Activated naive CD8-positive, alpha-beta T cell treated with anti-CD3 and anti-CD28 coated beads, Interleukin-2, amount 50 U/mL, for 16 hours (primary cell): Measurements from ENCODE around the gene CARD6.
"Not testable (repeated sequence)": the region's sequence is repeated elsewhere in the genome, so short reads cannot be mapped to it uniquely, and the experiment has no call there.

Experiments used
- DNase-seq: peaks from one replicate; pipeline ENCODE4 v3.0.0-alpha.2; 2020; ENCODE audit warnings: low read depth, low spot score

Gene CARD6

GRCh38 chr5:40872253-40872652, 31.1 kb downstream of the CARD6 start:
- not testable (repeated sequence) for DNase-seq

DNA sequence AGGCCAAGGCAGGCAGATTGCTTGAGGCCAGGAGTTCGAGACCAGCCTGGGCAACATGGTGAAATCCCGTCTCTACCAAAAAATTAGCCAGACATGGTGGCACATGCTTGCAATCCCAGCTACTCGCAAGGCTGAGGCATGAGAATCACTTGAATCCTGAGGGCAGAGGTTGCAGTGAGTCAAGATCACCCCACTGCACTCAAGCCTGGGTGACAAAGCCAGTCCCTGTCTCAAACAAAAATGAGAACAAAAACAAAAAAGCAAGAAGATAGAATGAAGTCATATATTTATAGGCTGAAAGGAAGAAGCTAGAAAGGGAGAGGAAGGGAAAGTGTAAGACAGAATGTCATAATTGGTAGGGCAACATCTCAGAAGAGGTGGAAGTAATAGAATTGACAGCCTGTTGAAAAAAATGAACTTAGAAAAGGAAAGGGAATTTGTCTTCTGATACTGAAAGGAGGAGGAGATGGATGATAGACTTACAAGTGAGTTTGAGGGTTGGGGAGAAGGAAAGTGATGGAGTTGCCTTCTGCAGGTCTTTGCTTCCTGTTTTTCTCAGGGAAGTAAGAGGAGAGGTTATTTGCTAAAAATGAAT, 32.2 kb downstream of the CARD6 start:
- no peak for DNase-seq

GRCh38 chr5:40875958-40876357, 34.8 kb downstream of the CARD6 start:
- DNase-seq, result no peak

GRCh38 chr5:40877371-40877988, 36.3 kb downstream of the CARD6 start:
- DNase-seq, result no peak

GRCh38 chr5:40879163-40879942, 38.2 kb downstream of the CARD6 start:
- DNase-seq, result no peak

- DNase-seq, result no peak
These were observed 41.1 kb downstream of the CARD6 start for GRCh38 chr5:40882291-40882690.

- not testable (repeated sequence) for DNase-seq
These were observed 41.9 kb downstream of the CARD6 start for GRCh38 chr5:40883051-40883450.

GRCh38 chr5:40895440-40896425, 54.6 kb downstream of the CARD6 start:
- not testable (repeated sequence) for DNase-seq

DNA sequence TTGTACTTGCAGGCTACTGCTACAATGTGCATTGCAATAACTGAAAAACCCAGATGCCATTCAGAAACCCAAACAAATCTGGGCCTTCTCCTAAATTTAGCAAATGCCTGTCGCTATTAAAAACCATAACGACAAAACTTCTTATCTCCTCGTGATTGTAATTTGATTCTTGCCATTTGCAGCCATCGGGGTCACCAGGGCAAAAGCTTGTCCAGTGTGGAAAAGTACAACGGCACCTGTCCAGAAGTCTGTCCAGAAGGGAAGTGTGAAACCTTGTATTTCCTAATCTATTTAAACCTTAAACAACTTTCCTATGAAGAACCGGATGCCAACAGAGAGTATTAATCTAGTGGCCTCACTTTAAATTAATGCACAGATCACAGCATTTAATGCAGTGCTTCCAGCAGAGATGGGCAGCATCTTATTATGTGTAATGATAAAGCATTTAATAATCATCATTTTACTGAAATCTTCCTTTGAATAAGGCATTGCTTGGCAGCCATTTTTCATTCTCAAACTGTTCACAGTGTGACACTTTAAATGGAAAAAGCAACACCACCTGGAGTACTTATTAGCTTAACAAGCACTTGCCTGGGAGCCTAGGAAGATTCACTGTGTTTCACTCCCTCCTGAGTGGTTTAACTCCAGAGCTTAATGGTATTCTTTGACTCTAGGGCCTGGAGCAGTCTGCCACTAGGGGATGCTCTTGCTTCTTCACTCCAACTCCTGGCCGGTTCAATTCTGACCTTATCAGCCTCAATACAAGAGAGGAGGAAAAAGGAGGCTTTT, 63.2 kb downstream of the CARD6 start:
- no peak for DNase-seq

GRCh38 chr5:40904994-40905306, 63.8 kb downstream of the CARD6 start:
- no peak for DNase-seq

DNA sequence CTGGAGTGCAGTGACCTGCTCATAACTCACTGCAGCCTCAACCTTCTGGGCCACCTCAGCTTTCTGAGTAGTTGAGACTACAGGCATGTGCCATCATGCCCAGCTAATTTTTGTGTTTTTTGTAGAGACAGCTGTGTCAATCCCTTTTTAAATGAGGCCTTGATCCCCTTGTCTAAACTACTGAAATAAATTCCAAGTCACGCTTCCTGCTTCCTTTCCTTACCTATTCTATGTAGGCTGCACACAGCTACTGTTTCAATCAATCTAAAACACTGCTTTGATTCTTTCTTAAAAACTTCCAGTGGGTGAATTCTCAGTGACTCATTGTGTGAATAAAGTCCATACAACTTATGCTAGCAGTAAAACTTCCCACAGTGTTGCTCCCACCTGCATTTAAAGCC, 65.2 kb downstream of the CARD6 start:
- no peak for DNase-seq

DNA sequence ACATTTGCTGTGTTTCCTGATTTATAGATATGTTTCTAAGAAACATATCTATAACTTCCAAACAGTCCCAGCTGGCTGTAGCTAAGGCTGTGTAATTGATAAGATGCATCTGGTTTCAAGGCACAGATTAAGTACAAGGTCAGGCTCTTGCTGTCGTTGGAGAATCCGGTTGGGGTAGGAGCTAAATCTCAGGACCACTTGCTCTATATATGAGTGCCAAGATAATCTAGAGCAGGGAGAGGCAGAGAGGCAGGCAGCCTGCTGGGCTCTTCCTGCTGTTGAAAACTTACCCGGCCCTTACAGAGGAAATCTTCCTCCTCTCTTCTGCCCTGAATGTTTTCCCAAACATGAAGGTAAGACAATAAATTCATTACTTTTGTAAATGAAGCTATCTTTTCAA, 68.1 kb downstream of the CARD6 start, which contains the start of gene C7:
TSS of gene C7 (plus strand) at position 234 of the 400 bp plus-strand sequence. CDS start at position 348, 114 bp downstream.
- DNase-seq, result no peak

- DNase-seq, result no peak
These were observed 68.6 kb downstream of the CARD6 start for GRCh38 chr5:40909723-40910122.
